Astrocyte (in vitro differentiated cells and primary cell): Measurements from ENCODE around the gene GDPD5.

Experiments
- CTCF ChIP-seq: IDR thresholded peaks from 2 replicates; pipeline ENCODE4 v1.5.1; 2011; ENCODE audit warnings: low read depth, mild to moderate bottlenecking, inconsistent platforms, low read length, moderate library complexity; ENCODE audit not compliant: insufficient read depth
- EZH2 ChIP-seq: IDR thresholded peaks from 2 replicates; pipeline ENCODE4 v1.6.1; 2012; ENCODE audit warnings: mild to moderate bottlenecking, low read length, inconsistent platforms; ENCODE audit not compliant: insufficient read depth

GRCh38 chr11:75493626-75494025, 32.1 kb downstream of the GDPD5 start:
- TF ChIP-seq EZH2 (no peak), CTCF (no peak)
